Left ventricle myocardium inferior (tissue), 1 donor: ENCODE measurements around the gene FEV. TPM values are rescaled to one million over a fixed set of nuclear protein-coding genes. Genes with fewer than 3 reads are reported as not detected.
"Not testable (repeated sequence)": the region's sequence is repeated elsewhere in the genome, so short reads cannot be mapped to it uniquely, and the experiment has no call there.

Experiments used
- DNase-seq: peaks from one replicate; pipeline ENCODE4 v3.0.0-alpha.2; 2020
- H3K27ac ChIP-seq: fragments of 200-600 bp; replicated peaks from 2 replicates; pipeline ENCODE4 v1.8.0; 2021
- H3K27me3 ChIP-seq: fragments of 200-600 bp; 2 replicates; pipeline ENCODE4 v1.8.0; 2021; ENCODE audit warnings: low read depth
- H3K36me3 ChIP-seq: fragments of 200-600 bp; 2 replicates; pipeline ENCODE4 v1.8.0; 2021
- H3K4me1 ChIP-seq: fragments of 200-600 bp; 2 replicates; pipeline ENCODE4 v1.8.0; 2021
- H3K4me3 ChIP-seq: fragments of 200-600 bp; 2 replicates; pipeline ENCODE4 v1.8.0; 2021; ENCODE audit warnings: mild to moderate bottlenecking, moderate library complexity
- H3K9me3 ChIP-seq: fragments of 200-600 bp; replicated peaks from 2 replicates; pipeline ENCODE4 v1.8.0; 2021
- intact Hi-C: fragments of 100-400 bp; cut with micrococcal nuclease; formaldehyde crosslinking; loops from one replicate; pipeline ENCODE4 v1.11.0; 2022
- microRNA-seq: library from miRNA; unstranded; fragments of <30 nt; microRNA quantifications from one replicate; pipeline ENCODE4 v1.2.0, GENCODE V29; 2020
- total RNA-seq: library from RNA; stranded (reverse); fragmentation: NEBNext Ultra II Directional; extraction: Animal tissue kit (Norgen Biotek cat#: 25700); gene quantifications from one replicate; pipeline ENCODE4 v1.2.1, GENCODE V29; 2021
- TF ChIP-seq, protein P1 (sequence below): fragments of 200-600 bp; IDR thresholded peaks from 2 replicates; pipeline ENCODE4 v1.8.0; 2021; ENCODE audit warnings: antibody characterized with exemption, mild to moderate bottlenecking, borderline replicate concordance
- donor health status: DM: no; HTN: yes; CAD: no; lungs with severe emphysema.

FEV gene
- total RNA-seq, 1 donor from 2014 or later = not detected

DNA sequence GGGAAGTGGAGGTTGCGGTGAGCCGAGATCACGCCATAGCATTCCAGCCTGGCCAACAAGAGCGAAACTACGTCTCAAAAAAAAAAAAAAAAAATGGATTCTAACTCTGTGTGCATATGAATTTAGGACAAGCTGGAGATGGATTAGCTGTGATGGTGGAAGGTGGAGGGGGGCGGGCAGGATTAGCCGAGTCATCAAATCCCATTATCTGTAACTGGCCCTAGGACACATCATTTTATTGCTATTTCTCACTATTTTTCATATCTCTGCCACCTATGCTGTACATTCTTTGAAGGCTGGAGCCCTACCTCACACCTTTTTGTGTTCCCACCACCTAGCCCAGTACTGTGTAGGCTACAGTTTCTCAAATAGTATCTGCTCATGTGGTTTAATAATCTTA is 32.8 kb downstream of the FEV start:
- no peak overlapping the region for H3K4me3 ChIP-seq
- no peak for DNase-seq
- H3K27ac ChIP-seq = no peak overlapping the region
- TF ChIP-seq, protein P1, sequence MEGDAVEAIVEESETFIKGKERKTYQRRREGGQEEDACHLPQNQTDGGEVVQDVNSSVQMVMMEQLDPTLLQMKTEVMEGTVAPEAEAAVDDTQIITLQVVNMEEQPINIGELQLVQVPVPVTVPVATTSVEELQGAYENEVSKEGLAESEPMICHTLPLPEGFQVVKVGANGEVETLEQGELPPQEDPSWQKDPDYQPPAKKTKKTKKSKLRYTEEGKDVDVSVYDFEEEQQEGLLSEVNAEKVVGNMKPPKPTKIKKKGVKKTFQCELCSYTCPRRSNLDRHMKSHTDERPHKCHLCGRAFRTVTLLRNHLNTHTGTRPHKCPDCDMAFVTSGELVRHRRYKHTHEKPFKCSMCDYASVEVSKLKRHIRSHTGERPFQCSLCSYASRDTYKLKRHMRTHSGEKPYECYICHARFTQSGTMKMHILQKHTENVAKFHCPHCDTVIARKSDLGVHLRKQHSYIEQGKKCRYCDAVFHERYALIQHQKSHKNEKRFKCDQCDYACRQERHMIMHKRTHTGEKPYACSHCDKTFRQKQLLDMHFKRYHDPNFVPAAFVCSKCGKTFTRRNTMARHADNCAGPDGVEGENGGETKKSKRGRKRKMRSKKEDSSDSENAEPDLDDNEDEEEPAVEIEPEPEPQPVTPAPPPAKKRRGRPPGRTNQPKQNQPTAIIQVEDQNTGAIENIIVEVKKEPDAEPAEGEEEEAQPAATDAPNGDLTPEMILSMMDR = no peak
- H3K36me3 ChIP-seq = no peaks in the 10 kb centered on the region
- intact Hi-C loops = no loop called here
- H3K27me3 ChIP-seq = peaks cover 97% of the 10 kb centered on the region
- H3K4me1 ChIP-seq = no peaks in the 10 kb centered on the region
- no peaks in the 10 kb centered on the region for H3K9me3 ChIP-seq

DNA sequence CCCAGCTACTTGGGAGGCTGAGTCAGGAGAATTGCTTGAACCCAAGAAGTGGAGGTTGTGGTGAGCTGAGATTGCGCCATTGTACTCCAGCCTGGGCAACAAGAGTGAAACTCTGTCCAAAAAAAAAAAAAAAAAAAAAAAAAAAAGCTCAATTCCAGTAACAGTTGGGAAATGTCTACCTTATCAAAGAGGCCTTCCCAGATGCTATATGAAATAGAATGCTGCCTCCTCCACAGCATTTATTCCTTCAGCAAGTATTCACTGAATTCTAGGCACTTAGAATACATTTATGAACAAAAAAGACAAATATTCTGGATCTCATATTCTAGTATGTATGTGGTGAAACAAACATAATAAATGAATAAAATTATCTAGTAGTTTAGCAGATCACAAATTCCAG is 38.4 kb downstream of the FEV start:
- no peaks in the 10 kb centered on the region for H3K9me3 ChIP-seq
- TF ChIP-seq, protein P1 = no peak
- DNase-seq = no peak
- intact Hi-C loops = no loop called here
- H3K36me3 ChIP-seq = no peaks in the 10 kb centered on the region
- H3K27ac ChIP-seq = no peak overlapping the region
- H3K4me1 ChIP-seq = no peaks in the 10 kb centered on the region
- H3K27me3 ChIP-seq = peaks cover 97% of the 10 kb centered on the region
- no peak overlapping the region for H3K4me3 ChIP-seq

DNA sequence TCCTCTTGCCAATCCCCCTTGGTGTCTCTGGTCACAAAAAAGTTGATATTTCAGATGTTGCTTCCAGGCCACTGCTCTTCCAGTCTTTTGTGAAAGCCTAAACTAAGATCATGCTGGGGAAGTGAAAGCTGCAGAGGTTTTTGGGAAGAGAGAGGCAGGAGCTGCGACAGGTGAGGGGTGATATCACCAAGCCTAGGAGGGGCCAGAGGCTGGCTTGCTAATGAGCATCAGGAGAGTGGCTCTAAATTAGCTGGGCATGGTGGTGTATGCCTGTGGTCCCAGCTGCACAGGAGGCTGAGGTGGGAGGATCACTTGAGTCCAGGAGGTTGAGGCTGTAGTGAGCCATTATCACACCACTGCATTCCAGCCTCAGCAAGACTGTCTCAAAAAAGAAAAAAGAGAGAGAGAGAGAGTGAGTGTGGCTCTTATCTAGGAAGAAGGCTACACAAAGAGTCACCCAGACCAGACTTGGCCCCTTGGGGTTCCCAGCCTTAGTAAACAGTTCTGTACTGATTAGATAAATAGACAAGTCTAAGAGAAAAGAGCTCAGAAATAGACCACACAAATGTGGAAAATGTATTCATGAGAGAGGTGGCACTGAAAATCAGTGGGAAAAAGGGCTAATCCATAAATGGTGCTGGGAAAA is 40.1 kb downstream of the FEV start:
- no peak overlapping the region for H3K4me3 ChIP-seq
- DNase-seq = no peak
- H3K27me3 ChIP-seq = peaks cover 92% of the 10 kb centered on the region
- no peaks in the 10 kb centered on the region for H3K36me3 ChIP-seq
- no peaks in the 10 kb centered on the region for H3K4me1 ChIP-seq
- H3K27ac ChIP-seq = no peak overlapping the region
- intact Hi-C loops = no loop called here
- TF ChIP-seq, protein P1 = no peak
- peaks cover 6% of the 10 kb centered on the region for H3K9me3 ChIP-seq

DNA sequence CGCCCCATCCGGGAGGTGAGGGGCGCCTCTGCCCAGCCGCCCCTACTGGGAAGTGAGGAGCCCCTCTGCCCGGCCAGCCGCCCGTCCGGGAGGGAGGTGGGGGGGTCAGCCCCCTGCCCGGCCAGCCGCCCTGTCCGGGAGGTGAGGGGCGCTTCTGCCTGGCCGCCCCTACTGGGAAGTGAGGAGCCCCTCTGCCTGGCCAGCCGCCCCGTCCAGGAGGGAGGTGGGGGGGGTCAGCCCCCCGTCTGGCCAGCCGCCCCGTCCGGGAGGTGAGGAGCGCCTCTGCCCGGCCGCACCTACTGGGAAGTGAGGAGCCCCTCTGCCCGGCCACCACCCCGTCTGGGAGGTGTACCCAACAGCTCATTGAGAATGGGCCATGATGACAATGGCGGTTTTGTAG is 53.2 kb downstream of the FEV start:
- intact Hi-C loops, DNase-seq, H3K27ac ChIP-seq, H3K36me3 ChIP-seq, H3K4me3 ChIP-seq, H3K9me3 ChIP-seq, H3K4me1 ChIP-seq: not testable (repeated sequence)
- peaks cover 61% of the 10 kb centered on the region for H3K27me3 ChIP-seq

Small RNA genes lying within 50 kb of the gene (microRNA-seq; reads per million reads assigned to microRNA genes)
- 13.7 reads per million, percentile 32 among the genes with 10 or more reads in this experiment for gene MIR375

Other genes starting within 250 kb of the FEV start
- 6.7 TPM for gene CYP27A1, start 203.0 kb downstream of the FEV start, total RNA-seq
- gene PRKAG3, start 153.4 kb downstream of the FEV start, total RNA-seq = 0.14 TPM
- 1.0 TPM for gene WNT6, start 125.4 kb downstream of the FEV start, total RNA-seq
- gene WNT10A, start 104.3 kb downstream of the FEV start, total RNA-seq = not detected
- not detected for gene CDK5R2, start 25.5 kb downstream of the FEV start, total RNA-seq
- gene CRYBA2, start 8.2 kb upstream of the FEV start, total RNA-seq = not detected
- gene CFAP65, start 56.3 kb upstream of the FEV start, total RNA-seq = not detected
- gene IHH, start 75.7 kb upstream of the FEV start, total RNA-seq = not detected
- 6.4 TPM for gene NHEJ1, start 175.6 kb upstream of the FEV start, total RNA-seq
- gene SLC23A3, start 184.8 kb upstream of the FEV start, total RNA-seq = 0.58 TPM
- 58.1 TPM for gene CNPPD1, start 191.7 kb upstream of the FEV start, total RNA-seq
- 29.9 TPM for gene RETREG2, start 193.1 kb upstream of the FEV start, total RNA-seq
- gene ZFAND2B, start 221.6 kb upstream of the FEV start, total RNA-seq = 19.7 TPM
- gene ABCB6, start 233.8 kb upstream of the FEV start, total RNA-seq = 21.5 TPM
- gene ATG9A, start 244.5 kb upstream of the FEV start, total RNA-seq = 78.2 TPM
- gene ANKZF1, start 244.6 kb upstream of the FEV start, total RNA-seq = 29.8 TPM